Natural killer cell (primary cell): ENCODE measurements around the gene MED27. TPM values are rescaled to one million over a fixed set of nuclear protein-coding genes. Genes with fewer than 3 reads are reported as not detected.

Experiments
- ATAC-seq, 3 donors: fragments of 150-1000 bp in 2 of 3; fragments of 200-7000 bp in 1 of 3; cut with Tn5 transposase; 1 replicate in 1 of 3; 2 replicates in 2 of 3; pipeline ENCODE4 v1.10.0; 2021; ENCODE audit warnings: mild to moderate bottlenecking in 2 of 3, moderate library complexity in 2 of 3
- DNase-seq, 2 donors: peaks; one replicate each; pipeline versions ENCODE4 v3.0.0 to v3.0.0-alpha.2; 2013 to 2021; ENCODE audit warnings: mixed read lengths in 1 of 2
- H3K27ac ChIP-seq: one replicate; pipeline ENCODE4 v1.5.1; 2013; ENCODE audit warnings: mild to moderate bottlenecking, low read length
- H3K27me3 ChIP-seq: one replicate; pipeline ENCODE4 v1.6.1; 2013; ENCODE audit warnings: low read length; ENCODE audit not compliant: control insufficient read depth, insufficient read depth
- H3K36me3 ChIP-seq: one replicate; pipeline ENCODE4 v1.6.1; 2013; ENCODE audit warnings: low read length; ENCODE audit not compliant: control insufficient read depth, insufficient read depth
- H3K4me1 ChIP-seq: one replicate; pipeline ENCODE4 v1.6.1; 2013; ENCODE audit warnings: low read length; ENCODE audit not compliant: control insufficient read depth, insufficient read depth
- H3K4me3 ChIP-seq: one replicate; pipeline ENCODE4 v1.5.1; 2013; ENCODE audit warnings: low read length
- H3K9me3 ChIP-seq: one replicate; pipeline ENCODE4 v1.6.1; 2013; ENCODE audit warnings: low read length; ENCODE audit not compliant: control insufficient read depth, insufficient read depth
- H3K27ac Mint-ChIP-seq, 2 donors: one replicate each; pipeline ENCODE4 v1.8.0; 2022; ENCODE audit warnings: mild to moderate bottlenecking in 2 of 2, mixed read lengths in 2 of 2, moderate library complexity in 1 of 2
- H3K27me3 Mint-ChIP-seq, 2 donors: one replicate each; pipeline ENCODE4 v1.8.0; 2022; ENCODE audit warnings: low read depth in 2 of 2, mixed read lengths in 2 of 2
- H3K36me3 Mint-ChIP-seq: one replicate; pipeline ENCODE4 v1.8.0; 2022; ENCODE audit warnings: mixed read lengths
- H3K4me1 Mint-ChIP-seq, 2 donors: one replicate each; pipeline ENCODE4 v1.8.0; 2022; ENCODE audit warnings: mixed read lengths in 2 of 2
- H3K4me3 Mint-ChIP-seq: one replicate; pipeline ENCODE4 v1.8.0; 2022; ENCODE audit warnings: mild to moderate bottlenecking, moderate library complexity, mixed read lengths
- H3K9me3 Mint-ChIP-seq, 2 donors: one replicate each; pipeline ENCODE4 v1.8.0; 2022; ENCODE audit warnings: mixed read lengths in 2 of 2
- WGBS: methylation state at CpG from one replicate; pipeline ENCODE4 v1.1.7; 2013; ENCODE audit warnings: missing lambda C conversion rate; ENCODE audit not compliant: insufficient coverage; 5-methylcytosine and 5-hydroxymethylcytosine counted together
- intact Hi-C: fragments of 100-400 bp; cut with micrococcal nuclease; formaldehyde crosslinking; loops from one replicate; pipeline ENCODE4 v1.14.2; 2022
- total RNA-seq, 4 donors: library from RNA; stranded (reverse); fragments of 120-200 nt in 1 of 4; gene quantifications; one replicate each; pipeline versions ENCODE4 v1.2.3 to v1.2.4, GENCODE V29; 2013 to 2022
- TF ChIP-seq, protein P1 (sequence below): fragments of 200-600 bp; IDR thresholded peaks from one replicate; pipeline ENCODE4 v1.8.0; 2022; ENCODE audit warnings: antibody characterized with exemption

The MED27 gene
- total RNA-seq, 3 donors from 2014 or later (not counting 1 experiment from before 2014, with no cell fraction given): 24.4 to 27.3 (median 26.9) TPM

- H3K27me3 ChIP-seq: no peaks in the 10 kb centered on the region
- no peaks in the 10 kb centered on the region for H3K36me3 ChIP-seq
- intact Hi-C loops: no loop called here
- H3K9me3 ChIP-seq: no peaks in the 10 kb centered on the region
- no peaks in the 10 kb centered on the region for H3K36me3 Mint-ChIP-seq
- TF ChIP-seq, protein P1, sequence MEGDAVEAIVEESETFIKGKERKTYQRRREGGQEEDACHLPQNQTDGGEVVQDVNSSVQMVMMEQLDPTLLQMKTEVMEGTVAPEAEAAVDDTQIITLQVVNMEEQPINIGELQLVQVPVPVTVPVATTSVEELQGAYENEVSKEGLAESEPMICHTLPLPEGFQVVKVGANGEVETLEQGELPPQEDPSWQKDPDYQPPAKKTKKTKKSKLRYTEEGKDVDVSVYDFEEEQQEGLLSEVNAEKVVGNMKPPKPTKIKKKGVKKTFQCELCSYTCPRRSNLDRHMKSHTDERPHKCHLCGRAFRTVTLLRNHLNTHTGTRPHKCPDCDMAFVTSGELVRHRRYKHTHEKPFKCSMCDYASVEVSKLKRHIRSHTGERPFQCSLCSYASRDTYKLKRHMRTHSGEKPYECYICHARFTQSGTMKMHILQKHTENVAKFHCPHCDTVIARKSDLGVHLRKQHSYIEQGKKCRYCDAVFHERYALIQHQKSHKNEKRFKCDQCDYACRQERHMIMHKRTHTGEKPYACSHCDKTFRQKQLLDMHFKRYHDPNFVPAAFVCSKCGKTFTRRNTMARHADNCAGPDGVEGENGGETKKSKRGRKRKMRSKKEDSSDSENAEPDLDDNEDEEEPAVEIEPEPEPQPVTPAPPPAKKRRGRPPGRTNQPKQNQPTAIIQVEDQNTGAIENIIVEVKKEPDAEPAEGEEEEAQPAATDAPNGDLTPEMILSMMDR: no peak
- H3K4me3 Mint-ChIP-seq: no peak overlapping the region
- no peak overlapping the region for H3K4me3 ChIP-seq
- no peaks in the 10 kb centered on the region for H3K9me3 Mint-ChIP-seq
- H3K27ac Mint-ChIP-seq: peak overlapping the region in 1 of 2 donors; percentile 38
- H3K27me3 Mint-ChIP-seq: no peaks in the 10 kb centered on the region
- DNase-seq (no peak), ATAC-seq (peak in 2 of 3 donors; percentile 29 to 63)
- H3K4me1 ChIP-seq: peaks cover 9% of the 10 kb centered on the region
- peaks cover 16 to 17% of the 10 kb centered on the region in 2 donors for H3K4me1 Mint-ChIP-seq
- WGBS: 70% methylated on average over 17 of the region's 17 CpGs
- no peak overlapping the region for H3K27ac ChIP-seq
These were observed 203.7 kb downstream of the MED27 start for GRCh38 chr9:131875828-131876485.

- Histone ChIP-seq H3K27ac (no peak overlapping the region), H3K36me3 (no peaks in the 10 kb centered on the region), H3K4me1 (peaks cover 9% of the 10 kb centered on the region), H3K9me3 (no peaks in the 10 kb centered on the region), H3K4me3 (no peak overlapping the region), H3K27me3 (no peaks in the 10 kb centered on the region)
- ATAC-seq (no peak), DNase-seq (no peak)
- Mint-ChIP-seq H3K4me1 (peaks cover 16 to 17% of the 10 kb centered on the region in 2 donors), H3K9me3 (no peaks in the 10 kb centered on the region), H3K4me3 (no peak overlapping the region), H3K27ac (no peak overlapping the region), H3K36me3 (no peaks in the 10 kb centered on the region), H3K27me3 (no peaks in the 10 kb centered on the region)
- TF ChIP-seq, protein P1: no peak
- 96% methylated on average over 12 of the region's 12 CpGs for WGBS
- intact Hi-C loops: no loop called here
These were observed 204.6 kb downstream of the MED27 start for GRCh38 chr9:131874916-131875670.

GRCh38 chr9:131874447-131874846 lies 205.2 kb downstream of the MED27 start:
- H3K27me3 ChIP-seq: no peaks in the 10 kb centered on the region
- Mint-ChIP-seq H3K36me3 (no peaks in the 10 kb centered on the region), H3K27me3 (no peaks in the 10 kb centered on the region), H3K4me3 (no peak overlapping the region), H3K27ac (no peak overlapping the region), H3K9me3 (no peaks in the 10 kb centered on the region), H3K4me1 (peaks cover 16 to 17% of the 10 kb centered on the region in 2 donors)
- ATAC-seq: no peak
- H3K4me3 ChIP-seq: no peak overlapping the region
- peaks cover 9% of the 10 kb centered on the region for H3K4me1 ChIP-seq
- intact Hi-C loops: no loop called here
- no peak for DNase-seq
- no peaks in the 10 kb centered on the region for H3K36me3 ChIP-seq
- 96% methylated on average over 12 of the region's 12 CpGs for WGBS
- TF ChIP-seq, protein P1: no peak
- H3K9me3 ChIP-seq: no peaks in the 10 kb centered on the region
- no peak overlapping the region for H3K27ac ChIP-seq
